A172 (cell line): Measurements from ENCODE around the gene FGF9. TPM values are rescaled to one million over a fixed set of nuclear protein-coding genes. Genes with fewer than 3 reads are reported as not detected.
A peak's percentile ranks its signal among the peaks of the same experiment; 100 is the strongest.

Experiments used
- DNase-seq: peaks from one replicate; pipeline ENCODE4 v3.0.0-alpha.2; 2015; ENCODE audit warnings: low spot score
- total RNA-seq: library from RNA; depleted of rRNA; stranded (reverse); fragments of >200 nt; shearing (Covaris generic); gene quantifications from 2 replicates; pipeline ENCODE4 v1.2.3, GENCODE V29; 2014

Gene FGF9
- total RNA-seq, 1 experiment from 2014 or later: not detected

DNA sequence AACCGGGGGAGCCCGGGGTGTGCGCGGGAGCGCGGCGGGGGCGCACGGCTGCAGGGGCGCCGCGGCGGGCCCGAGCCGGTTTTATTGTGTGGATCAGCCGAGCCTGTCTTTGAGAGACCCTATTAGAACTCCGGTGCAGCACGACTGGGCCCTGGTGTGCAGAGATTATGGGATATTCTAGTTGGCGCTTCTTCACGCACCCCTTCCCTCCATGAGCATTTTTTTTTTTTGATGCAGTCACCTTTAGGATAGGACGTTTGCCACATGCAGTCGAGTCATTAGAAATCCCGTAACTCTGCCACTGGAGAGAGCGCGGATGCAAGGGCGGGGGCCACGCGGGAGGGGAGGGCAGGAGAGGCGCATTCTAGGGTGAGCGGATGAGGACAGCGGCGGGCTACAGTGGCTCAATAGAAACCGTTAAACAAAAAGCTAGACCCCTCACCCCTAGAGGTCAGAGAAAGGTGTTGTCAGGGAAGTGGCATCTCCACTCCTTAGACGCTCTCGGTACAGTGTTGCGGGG, 3.7 kb downstream of the FGF9 start:
- no peak for DNase-seq

DNA sequence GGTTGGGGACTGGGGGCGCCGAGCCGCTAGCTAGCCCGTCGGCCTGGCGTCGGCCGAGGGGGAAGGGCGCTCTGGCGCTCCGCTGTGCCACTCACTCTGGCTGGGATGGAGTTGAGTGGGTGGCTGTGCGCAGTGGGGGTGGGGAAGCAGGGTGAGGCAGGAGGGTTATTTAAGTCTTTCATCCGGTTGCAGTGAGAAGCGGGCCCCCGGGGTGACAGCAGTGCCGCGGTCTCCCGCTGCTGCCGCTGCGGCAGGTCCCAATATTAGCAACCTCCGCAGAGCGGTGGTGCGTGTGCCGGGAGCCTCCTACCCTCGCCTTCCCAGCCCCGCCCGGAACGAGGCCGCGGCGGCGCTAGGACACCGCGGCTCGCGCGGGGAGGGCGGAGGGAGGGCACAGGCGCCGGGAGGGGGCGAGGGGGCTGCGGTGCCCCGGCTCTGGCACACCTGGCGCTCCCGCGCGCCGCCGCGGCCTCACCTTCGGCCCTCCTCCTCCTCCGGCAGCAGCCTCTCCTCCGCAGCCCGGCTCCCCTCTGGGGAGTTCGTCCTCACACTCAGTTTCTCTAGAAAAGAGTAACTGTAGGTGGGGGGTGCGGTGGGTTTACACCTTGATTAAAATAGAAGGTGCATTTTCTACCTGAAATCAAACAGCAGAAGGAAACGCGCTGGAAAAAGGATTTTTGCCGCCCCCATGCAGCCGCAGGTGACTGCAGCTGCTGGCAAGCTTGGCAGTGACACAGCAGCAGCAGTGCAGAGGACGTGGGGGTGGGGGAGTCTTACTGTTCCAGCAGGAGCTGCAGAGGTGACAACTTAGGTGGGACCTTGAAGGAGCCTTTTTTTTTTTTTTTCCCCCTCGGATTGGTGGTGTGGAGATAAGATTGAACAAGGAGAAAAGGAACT, 4.5 kb downstream of the FGF9 start:
- DNase-seq: no peak

DNA sequence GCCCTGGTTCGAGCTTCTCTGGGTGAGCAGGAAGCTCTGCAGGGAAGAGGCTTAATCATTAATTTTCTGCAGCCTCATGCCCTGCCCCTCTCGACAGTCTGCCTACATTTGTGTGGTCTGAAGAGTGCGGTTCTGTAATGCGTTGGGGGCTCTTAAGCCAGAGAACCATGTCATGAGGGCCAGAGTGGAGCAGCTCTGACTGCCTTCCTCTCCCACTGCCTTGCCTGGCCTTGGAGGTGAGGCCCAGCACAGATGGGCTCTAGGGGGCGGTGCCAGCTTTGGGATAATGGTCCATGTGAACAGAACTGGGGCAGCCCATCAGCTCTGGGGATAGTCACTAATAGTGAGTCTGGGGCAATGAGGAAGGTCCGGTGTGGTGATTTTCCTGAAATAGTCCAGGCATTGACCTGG, 5.7 kb downstream of the FGF9 start:
- DNase-seq: no peak

DNA sequence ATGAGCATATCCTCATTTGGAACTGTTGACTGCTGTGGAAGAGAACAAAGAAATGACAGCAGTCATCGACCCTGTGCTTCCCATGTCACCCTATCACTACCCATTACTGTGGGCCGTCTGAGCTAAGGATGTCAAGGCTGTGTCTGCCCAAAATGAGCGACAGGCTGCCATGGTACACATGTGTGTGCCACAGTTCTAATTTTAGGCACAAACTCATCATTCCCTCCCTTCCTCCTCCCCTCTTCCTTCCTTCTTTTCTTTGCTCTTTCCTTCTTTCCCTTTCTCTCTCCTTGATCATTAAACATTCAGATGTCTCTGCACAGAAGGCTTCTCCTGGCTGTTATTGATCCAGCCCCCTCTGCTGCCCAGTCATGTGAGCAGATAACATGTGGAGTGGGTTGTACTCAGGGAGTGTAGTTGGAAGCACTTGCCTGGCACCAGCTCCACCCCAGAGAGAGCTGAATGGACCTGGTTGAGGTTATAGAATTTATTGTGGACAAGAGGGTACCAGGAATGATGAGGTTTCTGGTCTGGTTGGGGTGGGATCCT, 6.3 kb downstream of the FGF9 start:
- DNase-seq: no peak

DNA sequence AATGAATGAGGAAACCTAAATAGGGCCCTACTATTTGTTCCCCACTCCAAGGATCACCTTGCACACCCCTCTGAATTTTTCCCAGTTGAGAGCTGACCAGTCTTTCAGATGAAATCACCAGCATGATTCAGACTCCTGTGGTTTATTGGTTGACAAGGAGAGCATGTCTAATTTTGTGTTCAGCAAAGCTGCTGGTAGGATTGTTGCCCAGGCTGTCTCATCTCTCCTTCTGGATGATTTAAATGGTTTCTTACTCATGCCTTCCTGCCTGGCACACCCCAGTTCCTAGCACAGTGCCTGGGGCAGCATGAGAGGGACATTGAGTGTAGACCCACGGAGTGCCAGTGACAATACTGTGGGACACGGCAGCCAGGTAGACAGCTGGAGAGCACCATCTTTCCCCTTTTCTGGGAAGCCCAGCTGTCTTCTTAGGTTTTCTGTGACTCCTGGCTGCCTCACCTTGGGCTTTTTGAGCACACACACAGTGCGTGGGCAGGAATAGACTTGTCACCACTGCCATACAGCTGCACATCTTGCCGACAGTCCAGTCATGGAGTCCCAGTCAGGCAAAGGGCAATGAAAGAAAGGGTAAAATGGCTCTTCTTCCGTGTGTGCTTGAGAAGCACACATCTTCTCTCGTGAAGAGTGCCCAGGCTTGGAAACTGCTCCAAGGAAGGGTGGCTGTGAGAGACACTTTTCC, 12.3 kb downstream of the FGF9 start:
- peak; percentile 88 for DNase-seq

DNA sequence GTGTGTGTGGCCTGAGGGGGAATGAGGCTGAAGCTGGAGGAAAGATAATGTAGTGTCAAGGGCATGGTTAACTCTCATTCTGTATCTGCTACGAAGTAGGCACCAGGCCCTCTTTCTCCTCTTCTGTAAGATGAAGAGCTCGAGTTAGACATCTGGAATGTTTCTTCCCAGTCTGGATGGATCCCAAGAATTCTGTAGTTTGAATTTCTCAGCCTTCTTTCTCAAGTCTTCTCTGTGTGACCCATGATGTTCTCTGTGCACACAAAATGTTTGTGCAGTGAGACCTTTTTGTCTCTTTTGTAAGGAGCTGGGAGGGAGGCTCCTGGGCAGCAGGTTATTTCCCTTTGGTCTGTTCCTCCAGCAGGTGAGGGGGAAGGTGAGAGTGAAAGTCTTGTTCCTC, 13.7 kb downstream of the FGF9 start:
- no peak for DNase-seq

DNA sequence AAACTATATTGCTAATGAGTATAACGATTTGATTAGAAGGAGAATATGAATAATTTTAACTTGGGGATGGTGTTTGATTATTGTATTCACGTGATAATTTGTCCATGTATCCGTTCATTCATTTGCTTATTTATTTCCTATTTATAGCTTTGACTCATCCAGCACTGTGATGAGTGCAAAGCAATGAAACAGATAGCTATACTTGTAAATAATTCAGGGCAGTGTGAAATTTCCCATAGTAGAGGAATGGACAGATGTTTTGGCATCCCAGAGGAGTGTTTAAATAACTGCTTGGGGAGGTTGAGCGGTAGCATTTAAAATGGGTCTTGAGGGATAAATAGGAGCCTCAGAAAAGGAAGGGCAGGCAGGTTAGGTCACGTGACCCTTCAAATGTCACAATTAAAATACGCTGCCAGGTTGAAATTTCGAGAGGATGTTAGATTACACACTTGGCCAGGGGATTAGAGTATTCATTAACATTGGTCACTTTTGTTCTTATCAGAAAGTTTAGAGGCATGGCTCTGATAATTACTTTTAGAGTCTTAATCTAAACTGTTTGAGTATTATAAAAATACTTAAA, 14.7 kb downstream of the FGF9 start:
- DNase-seq: no peak

DNA sequence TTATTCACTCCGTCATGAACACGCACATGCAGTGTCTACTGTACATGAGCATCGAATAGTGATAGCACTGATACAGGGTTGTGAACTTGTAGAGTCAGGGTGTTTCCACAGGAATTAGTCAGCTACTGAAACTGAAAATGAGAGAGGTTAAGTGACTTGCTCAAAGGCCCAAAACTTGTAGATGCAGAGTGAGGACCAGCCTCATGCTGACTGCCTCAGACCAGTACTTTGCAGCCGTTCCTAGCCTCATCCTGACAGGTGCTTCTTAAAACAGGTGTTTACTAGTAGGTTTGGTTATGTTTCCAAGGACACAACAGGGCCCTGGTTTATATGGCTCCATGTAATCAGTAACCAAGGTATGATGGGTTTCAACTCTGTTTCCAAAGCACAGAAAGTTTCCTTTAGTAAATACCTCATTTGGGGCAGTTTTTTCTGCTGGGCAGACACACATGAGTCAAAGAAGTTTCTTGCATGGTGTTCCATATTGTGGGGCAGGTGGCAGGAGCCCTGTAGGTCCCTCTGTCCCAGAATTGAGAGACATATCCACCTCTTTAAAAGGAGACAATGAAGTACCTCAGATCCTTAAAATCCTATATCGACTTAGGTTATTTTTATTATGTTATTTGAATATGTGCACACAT, 16.0 kb downstream of the FGF9 start:
- no peak for DNase-seq

DNA sequence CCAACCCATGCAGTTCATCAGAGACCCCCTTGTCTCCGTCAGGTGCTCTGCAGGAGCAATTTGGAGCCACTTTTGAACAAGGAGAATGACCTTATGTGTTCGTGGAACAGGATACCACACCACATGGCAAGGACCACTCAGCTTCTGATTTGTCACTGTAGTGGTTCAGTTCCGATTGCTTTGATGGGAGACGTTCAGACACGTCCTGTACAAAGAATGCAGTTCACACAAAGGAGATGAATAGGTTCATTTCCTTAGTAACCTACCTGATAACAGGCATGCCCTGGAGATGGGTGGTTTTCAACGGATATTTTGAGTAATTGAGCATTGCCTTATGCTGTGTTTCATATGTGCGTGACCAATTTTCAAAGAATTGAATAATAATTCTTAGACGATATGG, 17.2 kb downstream of the FGF9 start:
- DNase-seq: no peak

DNA sequence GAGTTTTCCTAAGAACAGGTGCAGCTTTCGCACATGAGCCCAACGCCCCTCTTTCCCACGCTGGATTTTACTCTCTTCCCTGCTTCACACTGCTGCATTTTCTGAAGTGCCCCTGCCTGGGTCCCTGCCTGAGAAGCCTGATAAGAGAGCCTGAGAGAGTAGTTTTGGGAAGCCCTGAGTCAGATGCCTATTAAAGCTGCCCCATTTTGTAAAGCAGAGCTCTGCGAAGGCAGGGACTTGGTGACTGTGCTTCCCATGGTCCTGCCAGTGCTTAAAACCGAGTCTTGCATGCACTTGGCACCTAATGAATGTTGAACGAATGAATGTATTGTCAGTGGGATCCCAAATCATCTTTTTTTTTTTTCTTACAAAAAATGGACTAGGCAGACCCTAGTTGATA, 18.2 kb downstream of the FGF9 start:
- DNase-seq: no peak

DNA sequence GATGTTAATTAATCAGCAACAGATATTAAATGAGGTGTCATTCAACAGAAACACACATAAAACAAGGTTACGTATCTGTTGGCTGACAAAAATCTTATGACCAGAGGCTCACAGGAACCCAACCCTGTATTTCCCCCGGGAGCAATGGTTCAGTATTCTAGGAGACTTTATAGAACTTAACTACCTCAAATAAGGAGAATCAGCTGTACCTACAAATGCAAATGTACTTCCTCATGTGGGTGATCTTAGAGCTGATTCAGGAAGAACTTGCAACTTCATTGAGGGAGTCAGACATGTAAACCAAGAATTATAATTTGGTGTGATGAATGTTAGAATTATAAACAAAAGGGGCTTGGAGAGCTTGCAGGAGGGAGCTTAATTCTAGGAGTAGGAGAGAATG, 20.1 kb downstream of the FGF9 start:
- no peak for DNase-seq

DNA sequence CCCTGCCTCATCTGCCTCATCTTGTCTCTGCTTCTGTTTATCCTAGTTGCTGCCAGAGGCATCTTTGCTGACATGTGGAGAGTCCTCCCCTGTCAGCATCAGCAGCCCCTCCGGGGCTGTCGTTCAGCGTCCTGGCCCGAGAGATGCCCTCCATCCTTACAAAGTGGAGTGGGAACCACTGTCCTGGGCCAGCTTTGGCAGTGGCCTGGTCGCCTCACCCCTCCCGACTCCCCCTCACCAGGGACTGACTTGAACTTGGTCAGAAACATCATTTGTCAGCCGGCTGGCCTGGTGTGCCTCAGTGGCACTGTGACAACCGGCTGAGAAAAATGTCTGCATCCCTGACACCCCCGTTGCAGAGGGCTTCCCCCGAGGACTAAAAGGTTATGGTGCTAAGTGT, 20.6 kb downstream of the FGF9 start:
- DNase-seq: no peak

DNA sequence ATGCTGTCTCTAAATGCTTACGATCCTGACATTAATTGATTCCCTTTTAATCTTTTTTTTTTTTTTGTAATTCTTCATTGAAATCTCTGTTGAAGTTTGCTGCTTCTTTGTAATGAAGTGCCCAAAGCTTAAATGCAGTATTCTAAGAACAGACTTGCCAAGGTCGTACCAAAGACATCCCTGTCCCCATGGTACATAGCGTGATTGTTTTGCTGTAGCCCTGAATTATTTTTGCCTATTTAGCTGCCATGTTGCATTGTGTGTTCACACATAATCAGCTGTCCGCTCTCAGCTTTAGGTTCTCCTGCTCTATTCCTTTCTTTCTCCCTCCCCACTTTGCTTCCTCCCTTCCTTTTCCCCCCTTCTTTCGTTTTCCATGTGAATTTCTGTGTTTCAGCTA, 21.1 kb downstream of the FGF9 start:
- DNase-seq: no peak

DNA sequence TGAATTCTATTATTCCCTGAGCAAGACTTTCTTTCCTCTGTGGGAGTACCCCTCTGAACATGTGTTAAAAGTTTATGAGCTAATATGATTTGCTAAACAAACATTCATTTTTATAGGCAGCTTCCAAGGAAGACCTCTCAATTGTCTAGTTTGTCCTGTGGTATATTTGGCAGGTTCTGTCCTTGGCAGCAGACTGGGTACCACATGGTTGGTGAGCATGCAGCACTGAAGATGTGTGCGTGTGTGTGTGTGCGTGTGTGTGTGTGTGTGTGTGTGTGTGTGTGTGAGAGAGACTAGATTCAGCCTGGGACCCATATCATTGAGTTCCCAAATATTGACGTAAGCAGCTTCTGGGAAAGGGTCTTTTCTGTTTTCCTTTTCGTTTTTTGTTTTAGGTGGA, 24.0 kb downstream of the FGF9 start:
- DNase-seq: no peak

DNA sequence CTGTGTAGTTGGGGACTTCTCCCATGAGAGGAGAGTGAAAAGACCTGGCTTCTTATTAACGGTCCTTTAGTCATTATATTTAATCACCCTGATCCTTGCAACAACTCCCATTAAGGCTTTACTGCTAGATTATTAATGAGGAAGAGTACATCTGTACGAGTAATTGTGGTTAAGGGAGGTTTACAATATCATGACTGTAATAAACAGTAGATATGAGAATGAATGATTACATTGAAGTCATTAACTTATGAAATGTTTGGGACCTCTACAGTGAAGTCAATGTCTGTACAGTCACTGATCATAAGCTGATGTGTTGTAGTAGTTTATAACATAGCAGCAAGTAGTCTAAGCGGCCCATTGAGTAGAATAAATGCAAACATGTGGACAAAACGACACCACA, 24.7 kb downstream of the FGF9 start:
- no peak for DNase-seq

DNA sequence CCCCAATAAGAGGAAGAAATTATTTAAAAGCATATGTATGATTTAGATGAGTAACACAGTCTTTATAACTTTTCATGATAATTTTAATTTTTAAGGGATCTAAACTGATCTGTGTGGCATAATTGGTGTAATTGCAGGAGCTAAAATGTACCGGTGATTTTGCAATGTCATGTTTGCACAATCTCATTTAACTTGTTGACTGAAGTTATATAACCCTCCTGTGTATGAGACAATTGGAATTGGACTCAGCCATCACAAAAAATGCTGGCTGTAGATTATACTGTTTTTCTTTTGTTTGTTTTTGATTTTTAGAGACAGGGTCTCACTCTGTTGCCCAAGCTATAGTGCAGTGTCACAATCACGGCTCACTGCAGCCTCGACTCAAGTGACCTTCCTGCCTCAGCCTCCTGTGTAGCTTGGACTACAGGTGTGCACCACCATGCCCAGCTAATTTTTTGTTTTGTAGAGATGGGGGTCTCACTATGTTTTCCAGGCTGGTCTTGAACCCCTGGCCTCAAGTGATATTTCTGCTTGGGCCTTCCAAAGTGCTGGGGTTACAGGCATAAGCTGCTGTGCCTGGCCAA, 26.1 kb downstream of the FGF9 start:
- DNase-seq: no peak

DNA sequence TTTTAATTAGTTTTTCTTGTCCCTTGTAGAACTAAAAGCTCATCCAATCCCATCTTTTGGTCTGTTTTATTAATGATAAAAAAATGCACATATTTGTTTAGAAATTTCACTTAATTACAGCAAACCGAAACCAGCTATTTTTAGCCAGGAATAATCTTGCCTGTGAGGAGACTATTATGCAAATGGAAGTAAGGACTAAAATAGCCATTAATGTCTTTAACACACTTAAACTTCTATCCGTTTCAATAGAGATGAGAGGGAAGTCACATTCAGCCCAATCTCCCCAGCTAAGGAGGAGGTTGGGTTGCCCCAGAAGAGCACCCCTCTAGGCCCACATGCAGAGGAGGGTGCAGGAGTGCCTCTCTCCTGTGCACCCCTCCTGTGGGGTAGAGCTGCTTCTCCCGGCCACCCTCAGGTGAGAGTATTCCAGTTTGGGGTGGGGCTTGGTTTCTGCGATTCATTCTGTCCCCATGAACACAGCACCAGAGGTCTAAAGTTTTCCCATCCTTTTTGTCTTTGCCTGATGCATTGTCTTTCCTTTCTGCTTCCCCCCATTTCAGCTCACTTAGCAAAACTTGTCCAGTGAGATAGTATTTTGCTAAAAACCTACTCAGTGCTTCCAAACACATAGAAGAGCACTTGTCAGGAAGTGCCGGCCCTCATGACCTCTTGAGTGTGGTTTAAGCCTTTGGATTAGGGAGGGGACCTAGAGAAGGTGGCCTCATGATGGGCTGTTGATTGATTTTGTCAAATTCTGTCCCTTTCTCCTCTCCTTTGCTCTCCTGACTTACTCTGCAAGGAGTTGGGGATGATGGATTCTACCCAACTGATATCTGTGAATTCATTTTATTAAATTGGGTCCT, 28.2 kb downstream of the FGF9 start:
- DNase-seq: no peak

DNA sequence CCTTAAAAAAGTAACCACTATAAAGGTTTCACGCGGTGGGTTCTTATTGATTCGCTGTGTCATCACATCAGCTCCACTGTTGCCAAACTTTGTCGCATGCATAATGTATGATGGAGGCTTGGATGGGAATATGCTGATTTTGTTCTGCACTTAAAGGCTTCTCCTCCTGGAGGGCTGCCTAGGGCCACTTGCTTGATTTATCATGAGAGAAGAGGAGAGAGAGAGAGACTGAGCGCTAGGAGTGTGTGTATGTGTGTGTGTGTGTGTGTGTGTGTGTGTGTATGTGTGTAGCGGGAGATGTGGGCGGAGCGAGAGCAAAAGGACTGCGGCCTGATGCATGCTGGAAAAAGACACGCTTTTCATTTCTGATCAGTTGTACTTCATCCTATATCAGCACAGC, 30.6 kb downstream of the FGF9 start:
- DNase-seq: no peak

DNA sequence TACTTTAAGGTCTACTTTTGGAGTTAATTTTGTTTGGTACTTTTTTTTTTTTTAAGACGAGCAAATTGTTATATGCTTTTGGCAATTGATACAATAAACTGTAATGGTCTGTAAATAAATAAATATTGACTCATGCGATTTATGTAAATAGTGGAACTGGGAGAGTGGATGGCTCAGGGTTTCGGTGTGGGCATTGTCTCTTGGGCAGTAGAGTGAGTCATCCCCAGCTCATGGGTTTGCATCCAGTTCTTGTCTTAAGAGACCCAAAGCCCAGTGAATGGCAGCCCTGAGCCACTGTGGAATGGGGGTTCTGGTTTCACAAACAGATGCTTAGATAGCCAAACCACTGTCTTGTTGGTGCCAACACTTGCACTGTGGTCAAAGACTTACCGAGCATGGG, 33.0 kb downstream of the FGF9 start:
- no peak for DNase-seq

DNA sequence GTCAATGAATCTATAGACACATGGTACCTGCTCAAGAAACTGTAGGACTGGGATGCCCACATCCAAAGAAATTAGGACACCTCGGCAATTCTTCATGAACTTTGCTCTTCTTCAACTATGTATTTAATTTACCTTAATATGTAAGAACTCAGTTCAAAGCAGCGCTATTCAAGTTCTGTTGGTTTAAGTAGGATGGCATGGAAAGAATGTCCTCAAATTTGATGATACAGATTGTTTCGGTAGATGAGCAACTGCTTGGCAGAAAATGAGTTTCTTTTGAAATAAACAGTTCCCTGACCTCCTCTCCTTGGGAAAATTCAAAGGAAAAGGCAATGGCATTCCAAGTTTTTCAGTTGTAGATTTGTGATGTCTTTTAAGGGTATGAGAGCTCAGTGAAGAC, 36.7 kb downstream of the FGF9 start:
- no peak for DNase-seq

DNA sequence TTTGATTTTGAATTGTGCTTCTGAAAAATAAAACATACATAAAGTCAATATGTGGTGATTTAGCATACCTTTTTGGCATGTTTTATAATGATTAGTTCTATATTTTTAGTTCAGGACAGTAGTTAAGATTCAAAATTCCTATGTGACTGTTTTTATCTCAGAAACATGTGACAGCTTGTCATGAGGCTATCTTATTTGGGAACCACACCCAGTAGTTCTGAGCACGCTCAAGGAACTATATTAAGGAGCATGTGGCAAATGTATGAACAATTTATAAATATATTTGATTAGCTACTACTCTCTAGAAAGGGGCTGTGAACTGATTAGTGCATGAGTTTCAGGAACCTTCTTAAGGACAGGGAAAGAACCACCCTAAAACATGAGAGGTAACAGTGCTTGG, 38.8 kb downstream of the FGF9 start:
- no peak for DNase-seq
